SK-N-SH (cell line): ENCODE data around the gene GRK2. TPM values are rescaled to one million over a fixed set of nuclear protein-coding genes. Genes with fewer than 3 reads are reported as not detected.

Experiments
- CTCF ChIA-PET: fragments of 300-600, 350-600 bp; formaldehyde crosslinking; extraction: SDS; loops from one replicate; lab custom pipeline; 2021; lab: Yijun Ruan, JAX
- POLR2A ChIA-PET: fragments of 350-600 bp; sonication (Branson Sonifier 250); formaldehyde crosslinking; extraction: SDS; loops from one replicate; lab custom pipeline; 2020; ENCODE audit warnings: antibody characterized with exemption, inconsistent platforms; lab: Yijun Ruan, JAX
- DNase-seq: peaks from one replicate; pipeline ENCODE4 v3.0.0; 2012
- H2AFZ ChIP-seq: fragments of 200-600 bp; sonication (generic); 2 replicates; pipeline ENCODE4 v1.8.1; 2016; ENCODE audit warnings: antibody characterized with exemption, mild to moderate bottlenecking, low read depth
- H3F3A ChIP-seq: fragments of 200-600 bp; sonication (generic); replicated peaks from 2 replicates; pipeline ENCODE3; 2016; ENCODE audit warnings: antibody characterized with exemption, mild to moderate bottlenecking; ENCODE audit not compliant: insufficient read depth
- H3K27ac ChIP-seq, 2 experiments: fragments of 200-500 bp in 1 of 2; fragments of 200-600 bp in 1 of 2; sonication (Bioruptor generic) in 1 of 2; sonication (generic), shearing (Covaris generic) in 1 of 2; 2 replicates each; pipeline versions ENCODE4 v1.5.1 to v1.6.1; 2014 to 2016; ENCODE audit warnings: low read depth in 2 of 2, inconsistent platforms in 1 of 2, low read length in 1 of 2, mild to moderate bottlenecking in 1 of 2, mixed read lengths in 1 of 2
- H3K27me3 ChIP-seq: fragments of 200-600 bp; sonication (generic), shearing (Covaris generic); 2 replicates; pipeline ENCODE4 v1.6.1; 2016; ENCODE audit warnings: mixed run types; ENCODE audit not compliant: insufficient read depth
- H3K36me3 ChIP-seq, 2 experiments: fragments of 200-500 bp in 1 of 2; fragments of 200-600 bp in 1 of 2; sonication (Bioruptor generic) in 1 of 2; sonication (generic) in 1 of 2; replicated peaks in 1 of 2; 2 replicates each; pipeline versions ENCODE3 to v1.5.1; 2014 to 2016; ENCODE audit warnings: low read length in 1 of 2, mild to moderate bottlenecking in 1 of 2; ENCODE audit not compliant: insufficient read depth in 2 of 2, control insufficient read depth in 1 of 2
- H3K4me1 ChIP-seq, 2 experiments: fragments of 200-500 bp in 1 of 2; fragments of 200-600 bp in 1 of 2; sonication (Bioruptor generic) in 1 of 2; sonication (generic), shearing (Covaris generic) in 1 of 2; 2 replicates each; pipeline versions ENCODE4 v1.5.1 to v1.6.1; 2014 to 2016; ENCODE audit warnings: low read depth in 1 of 2, low read length in 1 of 2, mixed run types in 1 of 2; ENCODE audit not compliant: insufficient read depth in 2 of 2, control insufficient read depth in 1 of 2
- H3K4me2 ChIP-seq: fragments of 200-600 bp; sonication (generic), shearing (Covaris generic); 2 replicates; pipeline ENCODE4 v1.6.1; 2017; ENCODE audit warnings: mixed run types
- H3K4me3 ChIP-seq, 2 experiments: fragments of 200-500 bp in 1 of 2; fragments of 200-600 bp in 1 of 2; sonication (Bioruptor generic) in 1 of 2; sonication (generic), shearing (Covaris generic) in 1 of 2; 2 replicates each; pipeline versions ENCODE4 v1.5.1 to v1.8.1; 2014 to 2016; ENCODE audit warnings: low read depth in 2 of 2, inconsistent platforms in 1 of 2, low read length in 1 of 2, mild to moderate bottlenecking in 1 of 2, mixed read lengths in 1 of 2, moderate library complexity in 1 of 2
- H3K79me2 ChIP-seq: fragments of 200-600 bp; sonication (generic); 2 replicates; pipeline ENCODE4 v1.8.1; 2017; ENCODE audit warnings: mild to moderate bottlenecking; ENCODE audit not compliant: insufficient read depth
- H3K9ac ChIP-seq: fragments of 200-600 bp; sonication (generic); 2 replicates; pipeline ENCODE4 v1.6.1; 2017; ENCODE audit warnings: mixed run types
- H3K9me2 ChIP-seq: fragments of 200-600 bp; sonication (generic); 2 replicates; pipeline ENCODE4 v1.6.1; 2017; ENCODE audit warnings: mixed run types
- H3K9me3 ChIP-seq: fragments of 200-600 bp; sonication (generic); 2 replicates; pipeline ENCODE4 v1.6.1; 2017; ENCODE audit warnings: mixed run types, mild to moderate bottlenecking, moderate library complexity
- H4K20me1 ChIP-seq: fragments of 200-600 bp; sonication (generic); 2 replicates; pipeline ENCODE4 v1.6.1; 2017; ENCODE audit warnings: mild to moderate bottlenecking, mixed run types; ENCODE audit not compliant: insufficient read depth
- CHD2 ChIP-seq: fragments of 150-350 bp; IDR thresholded peaks from 2 replicates; pipeline ENCODE4 v1.6.1; 2018; ENCODE audit warnings: low read length; ENCODE audit not compliant: partially characterized antibody
- CTCF ChIP-seq: fragments of 200-600 bp; sonication (generic); IDR thresholded peaks from 2 replicates; pipeline ENCODE4 v1.6.1; 2017; ENCODE audit warnings: antibody characterized with exemption, mild to moderate bottlenecking, moderate library complexity
- EZH2phosphoT487 ChIP-seq: fragments of 200-600 bp; sonication (generic); IDR thresholded peaks from 2 replicates; pipeline ENCODE4 v1.6.1; 2017; ENCODE audit warnings: low read depth, mixed run types, mild to moderate bottlenecking, antibody characterized with exemption, moderate library complexity, borderline replicate concordance
- FOSL2 ChIP-seq: IDR thresholded peaks from 2 replicates; pipeline ENCODE4 v1.4.0; 2012; ENCODE audit warnings: low read depth, mild to moderate bottlenecking, moderate library complexity, borderline replicate concordance
- FOXJ3 ChIP-seq: sonication (generic); formaldehyde crosslinking; IDR thresholded peaks from 2 replicates; pipeline ENCODE4 v1.5.1; 2020; ENCODE audit warnings: mild to moderate bottlenecking, missing genetic modification reagents
- GATA2 ChIP-seq: sonication (generic); formaldehyde crosslinking; IDR thresholded peaks from 2 replicates; pipeline ENCODE4 v1.5.0; 2020; ENCODE audit warnings: mild to moderate bottlenecking, missing genetic modification reagents
- IRF3 ChIP-seq: fragments of 150-350 bp; IDR thresholded peaks from 2 replicates; pipeline ENCODE4 v1.6.1; 2016; ENCODE audit warnings: mild to moderate bottlenecking, low read depth, low read length
- MEF2A ChIP-seq: IDR thresholded peaks from 2 replicates; pipeline ENCODE4 v1.4.0; 2012; ENCODE audit warnings: low read depth, borderline replicate concordance
- NRF1 ChIP-seq: IDR thresholded peaks from 2 replicates; pipeline ENCODE4 v1.6.1; 2012; ENCODE audit warnings: low read depth, mild to moderate bottlenecking, low read length
- PBX3 ChIP-seq: IDR thresholded peaks from 2 replicates; pipeline ENCODE4; 2012
- POLR2AphosphoS5 ChIP-seq: IDR thresholded peaks from 2 replicates; pipeline ENCODE4 v1.6.1; 2012; ENCODE audit warnings: low read depth, low read length
- REST ChIP-seq: IDR thresholded peaks from 2 replicates; pipeline ENCODE4 v1.6.1; 2012; ENCODE audit warnings: mild to moderate bottlenecking, low read depth, low read length, moderate library complexity
- RFX5 ChIP-seq: IDR thresholded peaks from 2 replicates; pipeline ENCODE4 v1.6.1; 2012; ENCODE audit warnings: mild to moderate bottlenecking, improper control_type of control experiment, low read length
- RXRA ChIP-seq: IDR thresholded peaks from 2 replicates; pipeline ENCODE4 v1.4.0; 2012; ENCODE audit warnings: low read depth, mild to moderate bottlenecking, borderline replicate concordance
- SIN3A ChIP-seq: IDR thresholded peaks from 2 replicates; pipeline ENCODE4 v1.6.1; 2012; ENCODE audit warnings: low read depth, mild to moderate bottlenecking, low read length, moderate library complexity, borderline replicate concordance
- TAF1 ChIP-seq: IDR thresholded peaks from 2 replicates; pipeline ENCODE4 v1.6.1; 2012; ENCODE audit warnings: low read depth, mild to moderate bottlenecking, low read length, moderate library complexity, borderline replicate concordance
- WGBS: methylation state at CpG from one replicate; pipeline ENCODE4 v1.1.6; 2017; ENCODE audit warnings: low lambda C conversion rate; 5-methylcytosine and 5-hydroxymethylcytosine counted together
- polyA plus RNA-seq, 3 experiments: library from polyadenylated mRNA; depleted of rRNA; stranded (reverse); fragments of >200 nt; gene quantifications; 2 replicates each; pipeline ENCODE4 v1.2.3, GENCODE V29; 2012

The GRK2 gene
- polyA plus RNA-seq, 1 of the 3 experiments (the other 2 are of a cell fraction): 48.5 TPM

- no peaks in the 10 kb centered on the region for H3K27me3 ChIP-seq
- 95% methylated on average over 14 of the region's 23 CpGs for WGBS
- CTCF ChIA-PET: interaction anchor here (0.9 to 3.5 kb wide), 4 partner anchors 10 to 110 kb away, joined by 3 to 20 read pairs (median 8); no protein-coding TSS in a partner anchor
- H3K36me3 ChIP-seq: peaks cover 0 to 11% of the 10 kb centered on the region in 2 experiments
- TF ChIP-seq REST (no peak), POLR2AphosphoS5 (no peak), FOSL2 (no peak), RFX5 (no peak), EZH2phosphoT487 (no peak), CTCF (no peak), NRF1 (no peak), GATA2 (CRISPR knock-in tag) (no peak), PBX3 (no peak), CHD2 (no peak), MEF2A (no peak), RXRA (no peak), TAF1 (no peak), FOXJ3 (no peak), IRF3 (no peak), SIN3A (no peak)
- peaks cover 47% of the 10 kb centered on the region for H4K20me1 ChIP-seq
- no peak overlapping the region for H3K9ac ChIP-seq
- H3K79me2 ChIP-seq: peaks cover 67% of the 10 kb centered on the region
- H3F3A ChIP-seq: no peaks in the 10 kb centered on the region
- POLR2A ChIA-PET: no interaction called here
- H3K27ac ChIP-seq: no peak overlapping the region
- H3K9me2 ChIP-seq: no peaks in the 10 kb centered on the region
- H2AFZ ChIP-seq: no peak overlapping the region
- peaks cover 4 to 15% of the 10 kb centered on the region in 2 experiments; a peak in 2 of 4 replicates for H3K4me1 ChIP-seq
- no peaks in the 10 kb centered on the region for H3K9me3 ChIP-seq
- H3K4me3 ChIP-seq: no peak overlapping the region
- no peak overlapping the region for H3K4me2 ChIP-seq
- no peak for DNase-seq
Observed at GRCh38 chr11:67272327-67273259, 6.3 kb downstream of the GRK2 start.
